A673 (cell line): ENCODE data around the gene KIF26B. TPM values are rescaled to one million over a fixed set of nuclear protein-coding genes. Genes with fewer than 3 reads are reported as not detected.

ENCODE experiments used
- BruUV-seq: library from RNA; stranded (reverse); fragments of 400-500 nt; replicated peaks from 2 replicates; lab custom pipeline; 2021; lab: Mats Ljungman, UMichigan
- CTCF ChIA-PET: fragments of 300-600 bp; sonication (Branson Sonifier 250); formaldehyde crosslinking; loops from one replicate; lab custom pipeline; 2022; ENCODE audit warnings: antibody characterized with exemption; lab: Charles Lee
- POLR2A ChIA-PET: fragments of 300-600 bp; sonication (Branson Sonifier 250); formaldehyde crosslinking; loops from one replicate; lab custom pipeline; 2022; ENCODE audit warnings: antibody characterized with exemption; ENCODE audit not compliant: low non-redundant PET; lab: Charles Lee
- DNase-seq: peaks from one replicate; pipeline ENCODE4 v3.0.0-alpha.2; 2015; ENCODE audit warnings: low spot score
- H3K27ac ChIP-seq: fragments of 200-600 bp; sonication (generic); 2 replicates; pipeline ENCODE4 v1.5.1; 2016; ENCODE audit warnings: mixed run types, low read depth, mild to moderate bottlenecking, mixed read lengths, antibody characterized with exemption, low read length; ENCODE audit not compliant: poor library complexity, severe bottlenecking
- H3K27me3 ChIP-seq: fragments of 200-600 bp; sonication (generic); replicated peaks from 2 replicates; pipeline ENCODE4 v1.6.1; 2017; ENCODE audit warnings: mixed run types, low read depth, mild to moderate bottlenecking, mixed read lengths, antibody characterized with exemption, low read length; ENCODE audit not compliant: insufficient read depth, poor library complexity
- H3K36me3 ChIP-seq: fragments of 200-600 bp; sonication (generic); 2 replicates; pipeline ENCODE4 v1.6.1; 2016; ENCODE audit warnings: mixed run types, mild to moderate bottlenecking, mixed read lengths, antibody characterized with exemption, low read length; ENCODE audit not compliant: insufficient read depth, poor library complexity, severe bottlenecking
- H3K4me1 ChIP-seq: fragments of 200-600 bp; sonication (generic); 2 replicates; pipeline ENCODE4 v1.6.1; 2017; ENCODE audit warnings: mixed run types, mild to moderate bottlenecking, mixed read lengths, antibody characterized with exemption, low read length; ENCODE audit not compliant: insufficient read depth, poor library complexity, severe bottlenecking
- H3K4me3 ChIP-seq: fragments of 200-600 bp; sonication (generic); 2 replicates; pipeline ENCODE4 v1.5.1; 2016; ENCODE audit warnings: low read depth, mixed run types, mild to moderate bottlenecking, mixed read lengths, low read length; ENCODE audit not compliant: poor library complexity, severe bottlenecking
- H3K9me3 ChIP-seq: fragments of 200-600 bp; sonication (generic); 2 replicates; pipeline ENCODE4 v1.6.1; 2016; ENCODE audit warnings: mixed run types, low read depth, mild to moderate bottlenecking, mixed read lengths, antibody characterized with exemption, low read length; ENCODE audit not compliant: poor library complexity, severe bottlenecking
- CTCF ChIP-seq: fragments of 300-800, 200-600 bp; sonication (generic); conservative IDR thresholded peaks from 2 replicates; pipeline ENCODE4 v1.5.1; 2017; ENCODE audit warnings: low read depth, mild to moderate bottlenecking, antibody characterized with exemption, low read length, moderate library complexity, mixed read lengths
- EZH2 ChIP-seq: fragments of 200-600 bp; sonication (generic); IDR thresholded peaks from 2 replicates; pipeline ENCODE4 v1.6.1; 2017; ENCODE audit warnings: borderline replicate concordance, low read depth, mild to moderate bottlenecking, mixed read lengths, antibody characterized with exemption, low read length; ENCODE audit not compliant: poor library complexity, severe bottlenecking
- intact Hi-C: fragments of 100-400 bp; cut with micrococcal nuclease; formaldehyde crosslinking; loops from one replicate; pipeline ENCODE4 v1.10.0; 2022; ENCODE audit not compliant: unreplicated experiment
- total RNA-seq: library from RNA; stranded (reverse); gene quantifications from 2 replicates; pipeline ENCODE4 v1.2.3, GENCODE V29; 2021

KIF26B gene
- total RNA-seq, 1 experiment from 2014 or later, result not detected

- TF ChIP-seq EZH2, result no peak
- no peak for TF ChIP-seq CTCF
- Histone ChIP-seq H3K4me3 (no peak overlapping the region), H3K36me3 (no peaks in the 10 kb centered on the region), H3K27me3 (no peaks in the 10 kb centered on the region), H3K4me1 (no peaks in the 10 kb centered on the region), H3K9me3 (no peaks in the 10 kb centered on the region), H3K27ac (no peak overlapping the region)
- intact Hi-C loops, result no loop called here
- POLR2A ChIA-PET, result no interaction called here
- no TSS peak for BruUV-seq
- no peak for DNase-seq
- CTCF ChIA-PET, result no interaction called here
These were observed 326.5 kb downstream of the KIF26B start for GRCh38 chr1:245481261-245481660.

- no peaks in the 10 kb centered on the region for H3K4me1 ChIP-seq
- intact Hi-C loops, result no loop called here
- H3K36me3 ChIP-seq, result no peaks in the 10 kb centered on the region
- ChIA-PET POLR2A (no interaction called here), CTCF (no interaction called here)
- TF ChIP-seq CTCF (no peak), EZH2 (no peak)
- no peaks in the 10 kb centered on the region for H3K27me3 ChIP-seq
- H3K27ac ChIP-seq, result no peak overlapping the region
- no peak overlapping the region for H3K4me3 ChIP-seq
- no peak for DNase-seq
- BruUV-seq, result no TSS peak
- no peaks in the 10 kb centered on the region for H3K9me3 ChIP-seq
These were observed 328.5 kb downstream of the KIF26B start for GRCh38 chr1:245483247-245483646.

GRCh38 chr1:245484176-245484575 lies 329.4 kb downstream of the KIF26B start:
- intact Hi-C loops, result no loop called here

More at GRCh38 chr1:245484176-245484575, 329.4 kb downstream of the KIF26B start:
- no peak overlapping the region for H3K27ac ChIP-seq
- no TSS peak for BruUV-seq
- H3K4me1 ChIP-seq, result no peaks in the 10 kb centered on the region
- DNase-seq, result no peak
- TF ChIP-seq EZH2 (no peak), CTCF (no peak)
- H3K36me3 ChIP-seq, result no peaks in the 10 kb centered on the region
- H3K27me3 ChIP-seq, result no peaks in the 10 kb centered on the region
- H3K4me3 ChIP-seq, result no peak overlapping the region
- CTCF ChIA-PET, result no interaction called here
- POLR2A ChIA-PET, result no interaction called here
- H3K9me3 ChIP-seq, result no peaks in the 10 kb centered on the region
